Peyer's patch (tissue), 4 donors: ENCODE results near the gene PET100.

Experiments used
- POLR2A ChIP-seq, 2 donors: fragments of 450-650 bp; IDR thresholded peaks; one replicate each; pipeline ENCODE4 v1.5.1; 2017; ENCODE audit warnings: antibody characterized with exemption in 2 of 2, mild to moderate bottlenecking in 2 of 2, moderate library complexity in 2 of 2
- TF ChIP-seq, protein P1 (sequence below), 6 experiments: fragments of 450-650 bp in 4 of 6; fragments of 200-600 bp in 2 of 6; sonication (generic) in 1 of 6; IDR thresholded peaks; one replicate each; pipeline ENCODE4 v1.5.1; 2017 to 2019; ENCODE audit warnings: antibody characterized with exemption in 6 of 6, mild to moderate bottlenecking in 3 of 6, moderate library complexity in 1 of 6

DNA sequence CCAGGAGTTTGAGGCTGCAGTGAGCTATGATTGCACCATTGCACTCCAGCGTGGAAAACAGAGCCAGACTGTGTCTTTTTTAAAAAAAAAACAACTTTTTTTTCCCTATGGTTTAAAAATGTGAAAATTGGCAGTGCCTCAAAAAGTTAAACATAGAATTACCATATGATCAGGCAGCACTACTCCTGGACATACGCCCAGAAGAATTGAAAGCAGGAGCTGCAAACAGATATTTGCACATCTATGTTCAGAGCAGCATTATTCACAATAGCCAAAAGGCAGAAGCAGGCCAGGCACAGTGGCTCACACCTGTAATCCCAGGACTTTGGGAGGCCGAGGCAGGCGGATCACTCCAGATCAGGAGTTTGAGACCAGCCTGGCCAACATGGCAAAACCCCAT, 35.5 kb downstream of the PET100 start:
- no peak for TF ChIP-seq POLR2A (IDR thresholded peaks at IDR 0.05)
- TF ChIP-seq, protein P1, sequence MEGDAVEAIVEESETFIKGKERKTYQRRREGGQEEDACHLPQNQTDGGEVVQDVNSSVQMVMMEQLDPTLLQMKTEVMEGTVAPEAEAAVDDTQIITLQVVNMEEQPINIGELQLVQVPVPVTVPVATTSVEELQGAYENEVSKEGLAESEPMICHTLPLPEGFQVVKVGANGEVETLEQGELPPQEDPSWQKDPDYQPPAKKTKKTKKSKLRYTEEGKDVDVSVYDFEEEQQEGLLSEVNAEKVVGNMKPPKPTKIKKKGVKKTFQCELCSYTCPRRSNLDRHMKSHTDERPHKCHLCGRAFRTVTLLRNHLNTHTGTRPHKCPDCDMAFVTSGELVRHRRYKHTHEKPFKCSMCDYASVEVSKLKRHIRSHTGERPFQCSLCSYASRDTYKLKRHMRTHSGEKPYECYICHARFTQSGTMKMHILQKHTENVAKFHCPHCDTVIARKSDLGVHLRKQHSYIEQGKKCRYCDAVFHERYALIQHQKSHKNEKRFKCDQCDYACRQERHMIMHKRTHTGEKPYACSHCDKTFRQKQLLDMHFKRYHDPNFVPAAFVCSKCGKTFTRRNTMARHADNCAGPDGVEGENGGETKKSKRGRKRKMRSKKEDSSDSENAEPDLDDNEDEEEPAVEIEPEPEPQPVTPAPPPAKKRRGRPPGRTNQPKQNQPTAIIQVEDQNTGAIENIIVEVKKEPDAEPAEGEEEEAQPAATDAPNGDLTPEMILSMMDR (IDR thresholded peaks at IDR 0.05) = no peak
